Measurements from ENCODE around the gene RALGPS1. TPM values are rescaled to one million over a fixed set of nuclear protein-coding genes. Genes with fewer than 3 reads are reported as not detected.

The RALGPS1 gene
- total and polyA plus RNA-seq, 2 of the 13 experiments (the other 11 are each of a cell fraction or from before 2014, with no cell fraction given) = 3.7 to 6.5 TPM

DNA sequence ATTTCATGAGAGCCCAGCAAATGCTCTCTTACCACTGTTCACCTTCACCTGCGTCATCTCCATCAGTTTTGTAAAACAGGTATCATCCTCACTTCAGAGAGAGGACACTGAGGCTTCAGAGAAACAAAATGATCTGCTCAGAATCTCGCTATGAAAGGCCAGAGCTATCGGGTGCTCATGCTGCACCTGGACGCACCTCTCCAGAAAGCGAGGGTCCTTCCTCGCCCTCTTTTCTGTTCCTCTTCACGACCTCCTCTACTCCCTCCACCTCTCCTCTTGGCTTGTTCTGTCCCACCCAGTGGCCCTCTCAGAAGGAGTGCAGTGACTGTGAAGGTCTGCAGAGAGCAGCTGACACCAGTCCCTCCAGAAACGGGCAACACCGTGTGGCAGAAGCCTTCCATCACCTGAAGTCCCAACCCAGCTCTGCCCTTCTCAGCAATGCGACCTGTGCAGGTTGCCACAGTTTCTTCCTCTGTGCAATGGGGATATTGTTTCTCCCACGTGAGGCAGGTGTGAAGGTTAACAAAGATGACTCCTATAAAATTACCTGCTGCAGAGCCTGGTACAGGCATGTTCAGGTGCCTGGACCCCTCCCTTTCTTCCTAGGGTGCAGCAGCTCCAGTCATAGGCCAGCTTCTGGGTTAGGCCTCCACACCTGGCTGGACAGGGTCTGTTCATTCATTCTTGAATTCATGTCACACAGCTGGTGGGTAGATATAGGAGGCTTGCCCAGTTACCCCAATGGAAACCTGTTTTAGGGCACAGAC lies 253.2 kb downstream of the RALGPS1 start:
- POLR2A ChIA-PET = no interaction called here
- H3K27ac ChIP-seq (ENCODE audit: extremely low read length, insufficient read depth, low read length) = no peak overlapping the region
- no peak overlapping the region for H3K4me3 ChIP-seq (replicated peaks in 1 of 3; ENCODE audit: insufficient read depth in 1 of 3, low read depth in 2 of 3, low read length in 3 of 3)
- TF ChIP-seq, protein P1, sequence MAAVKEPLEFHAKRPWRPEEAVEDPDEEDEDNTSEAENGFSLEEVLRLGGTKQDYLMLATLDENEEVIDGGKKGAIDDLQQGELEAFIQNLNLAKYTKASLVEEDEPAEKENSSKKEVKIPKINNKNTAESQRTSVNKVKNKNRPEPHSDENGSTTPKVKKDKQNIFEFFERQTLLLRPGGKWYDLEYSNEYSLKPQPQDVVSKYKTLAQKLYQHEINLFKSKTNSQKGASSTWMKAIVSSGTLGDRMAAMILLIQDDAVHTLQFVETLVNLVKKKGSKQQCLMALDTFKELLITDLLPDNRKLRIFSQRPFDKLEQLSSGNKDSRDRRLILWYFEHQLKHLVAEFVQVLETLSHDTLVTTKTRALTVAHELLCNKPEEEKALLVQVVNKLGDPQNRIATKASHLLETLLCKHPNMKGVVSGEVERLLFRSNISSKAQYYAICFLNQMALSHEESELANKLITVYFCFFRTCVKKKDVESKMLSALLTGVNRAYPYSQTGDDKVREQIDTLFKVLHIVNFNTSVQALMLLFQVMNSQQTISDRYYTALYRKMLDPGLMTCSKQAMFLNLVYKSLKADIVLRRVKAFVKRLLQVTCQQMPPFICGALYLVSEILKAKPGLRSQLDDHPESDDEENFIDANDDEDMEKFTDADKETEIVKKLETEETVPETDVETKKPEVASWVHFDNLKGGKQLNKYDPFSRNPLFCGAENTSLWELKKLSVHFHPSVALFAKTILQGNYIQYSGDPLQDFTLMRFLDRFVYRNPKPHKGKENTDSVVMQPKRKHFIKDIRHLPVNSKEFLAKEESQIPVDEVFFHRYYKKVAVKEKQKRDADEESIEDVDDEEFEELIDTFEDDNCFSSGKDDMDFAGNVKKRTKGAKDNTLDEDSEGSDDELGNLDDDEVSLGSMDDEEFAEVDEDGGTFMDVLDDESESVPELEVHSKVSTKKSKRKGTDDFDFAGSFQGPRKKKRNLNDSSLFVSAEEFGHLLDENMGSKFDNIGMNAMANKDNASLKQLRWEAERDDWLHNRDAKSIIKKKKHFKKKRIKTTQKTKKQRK (IDR thresholded peaks at IDR 0.05; ENCODE audit: low read length) = no peak
- TF ChIP-seq, protein P2, sequence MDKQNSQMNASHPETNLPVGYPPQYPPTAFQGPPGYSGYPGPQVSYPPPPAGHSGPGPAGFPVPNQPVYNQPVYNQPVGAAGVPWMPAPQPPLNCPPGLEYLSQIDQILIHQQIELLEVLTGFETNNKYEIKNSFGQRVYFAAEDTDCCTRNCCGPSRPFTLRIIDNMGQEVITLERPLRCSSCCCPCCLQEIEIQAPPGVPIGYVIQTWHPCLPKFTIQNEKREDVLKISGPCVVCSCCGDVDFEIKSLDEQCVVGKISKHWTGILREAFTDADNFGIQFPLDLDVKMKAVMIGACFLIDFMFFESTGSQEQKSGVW (CRISPR knock-in tag; IDR thresholded peaks at IDR 0.05; ENCODE audit: borderline replicate concordance) = no peak
- TF ChIP-seq, protein P3, sequence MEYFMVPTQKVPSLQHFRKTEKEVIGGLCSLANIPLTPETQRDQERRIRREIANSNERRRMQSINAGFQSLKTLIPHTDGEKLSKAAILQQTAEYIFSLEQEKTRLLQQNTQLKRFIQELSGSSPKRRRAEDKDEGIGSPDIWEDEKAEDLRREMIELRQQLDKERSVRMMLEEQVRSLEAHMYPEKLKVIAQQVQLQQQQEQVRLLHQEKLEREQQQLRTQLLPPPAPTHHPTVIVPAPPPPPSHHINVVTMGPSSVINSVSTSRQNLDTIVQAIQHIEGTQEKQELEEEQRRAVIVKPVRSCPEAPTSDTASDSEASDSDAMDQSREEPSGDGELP (IDR thresholded peaks at IDR 0.05; ENCODE audit: borderline replicate concordance, low read depth) = no peak
- TF ChIP-seq KDM3A (CRISPR knock-in tag; IDR thresholded peaks at IDR 0.05; ENCODE audit: low read depth) = no peak
- TF ChIP-seq ZNF432 (CRISPR knock-in tag; IDR thresholded peaks at IDR 0.05; ENCODE audit: borderline replicate concordance) = no peak
- no peak for TF ChIP-seq CENPT (CRISPR knock-in tag; IDR thresholded peaks at IDR 0.05; ENCODE audit: low read depth)
- TF ChIP-seq ELF4 (CRISPR knock-in tag; IDR thresholded peaks at IDR 0.05; ENCODE audit: borderline replicate concordance) = no peak
- no peak for TF ChIP-seq ZFP1 (CRISPR knock-in tag; IDR thresholded peaks at IDR 0.05)
- TF ChIP-seq KAT2B (IDR thresholded peaks at IDR 0.05; ENCODE audit: borderline replicate concordance, low read depth, low read length) = no peak
- no peak for TF ChIP-seq NCOA2 (CRISPR knock-in tag; IDR thresholded peaks at IDR 0.05)
- no peak for TF ChIP-seq ZNF577 (CRISPR knock-in tag; IDR thresholded peaks at IDR 0.05; ENCODE audit: borderline replicate concordance, low read depth)
- no peak for TF ChIP-seq ZNF44 (CRISPR knock-in tag; IDR thresholded peaks at IDR 0.05)
- no peak for TF ChIP-seq ZNF775 (CRISPR knock-in tag; IDR thresholded peaks at IDR 0.05; ENCODE audit: borderline replicate concordance)
- TF ChIP-seq AGO2 (optimal IDR thresholded peaks at IDR 0.05; ENCODE audit: low read depth, low read length) = no peak
- TF ChIP-seq, protein P4, sequence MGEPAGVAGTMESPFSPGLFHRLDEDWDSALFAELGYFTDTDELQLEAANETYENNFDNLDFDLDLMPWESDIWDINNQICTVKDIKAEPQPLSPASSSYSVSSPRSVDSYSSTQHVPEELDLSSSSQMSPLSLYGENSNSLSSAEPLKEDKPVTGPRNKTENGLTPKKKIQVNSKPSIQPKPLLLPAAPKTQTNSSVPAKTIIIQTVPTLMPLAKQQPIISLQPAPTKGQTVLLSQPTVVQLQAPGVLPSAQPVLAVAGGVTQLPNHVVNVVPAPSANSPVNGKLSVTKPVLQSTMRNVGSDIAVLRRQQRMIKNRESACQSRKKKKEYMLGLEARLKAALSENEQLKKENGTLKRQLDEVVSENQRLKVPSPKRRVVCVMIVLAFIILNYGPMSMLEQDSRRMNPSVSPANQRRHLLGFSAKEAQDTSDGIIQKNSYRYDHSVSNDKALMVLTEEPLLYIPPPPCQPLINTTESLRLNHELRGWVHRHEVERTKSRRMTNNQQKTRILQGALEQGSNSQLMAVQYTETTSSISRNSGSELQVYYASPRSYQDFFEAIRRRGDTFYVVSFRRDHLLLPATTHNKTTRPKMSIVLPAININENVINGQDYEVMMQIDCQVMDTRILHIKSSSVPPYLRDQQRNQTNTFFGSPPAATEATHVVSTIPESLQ (CRISPR knock-in tag; conservative IDR thresholded peaks at IDR 0.05) = no peak
- TF ChIP-seq RBM39 (IDR thresholded peaks at IDR 0.05; ENCODE audit: low read depth, low read length, poor library complexity, severe bottlenecking) = no peak
- TF ChIP-seq, protein P5, sequence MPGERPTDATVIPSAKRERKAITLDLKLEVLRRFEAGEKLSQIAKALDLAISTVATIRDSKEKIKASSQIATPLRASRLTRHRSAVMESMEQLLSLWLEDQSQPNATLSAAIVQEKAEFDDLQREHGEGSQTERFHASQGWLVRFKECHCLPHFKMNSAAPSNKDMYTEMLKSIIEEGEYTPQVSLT (CRISPR knock-in tag; IDR thresholded peaks at IDR 0.05; ENCODE audit: borderline replicate concordance, low read depth) = no peak

More for the DNA sequence above, 253.2 kb downstream of the RALGPS1 start:
- CTCF ChIA-PET (ENCODE audit: low intra/inter-chr PET ratio, low total read pairs) = no interaction called here
- no TSS peak for BruUV-seq (replicated peaks)
- Histone ChIP-seq H3K4me2 (ENCODE audit: low read depth, low read length) (no peak overlapping the region), H4K20me1 (ENCODE audit: insufficient read depth, low read length) (no peaks in the 10 kb centered on the region), H3K9ac (ENCODE audit: insufficient read depth, low read depth, low read length) (no peak overlapping the region), H2AFZ (ENCODE audit: low read length) (no peak overlapping the region), H3K9me3 (ENCODE audit: low read length) (no peaks in the 10 kb centered on the region), H3K27me3 (ENCODE audit: control insufficient read depth in 1 of 2, insufficient read depth in 2 of 2, low read length in 2 of 2) (no peaks in the 10 kb centered on the region), H3K79me2 (ENCODE audit: insufficient read depth, low read length) (no peaks in the 10 kb centered on the region), H3K36me3 (replicated peaks in 1 of 2; ENCODE audit: control insufficient read depth in 1 of 2, insufficient read depth in 2 of 2, low read length in 2 of 2) (no peaks in the 10 kb centered on the region), H3K4me1 (ENCODE audit: insufficient read depth, low read length) (peaks cover 13% of the 10 kb centered on the region)
- in situ Hi-C loops (cut with HindIII; ENCODE audit: extremely low pct_ligation_motif_present, low pct_unique_long_range_greater_than_20kb) (no loop called here), intact Hi-C loops (cut with micrococcal nuclease; ENCODE audit: unreplicated experiment) (no loop called here)
- FAIRE-seq (no peak), DNase-seq (ENCODE audit: low spot score) (no peak), ATAC-seq (no peak)
- WGBS (ENCODE audit: low lambda C conversion rate) = 86% methylated on average over 11 of the region's 11 CpGs

Measured in HepG2 (cell line).